Osteocyte (in vitro differentiated cells): ENCODE results near the gene TPI1. TPM values are rescaled to one million over a fixed set of nuclear protein-coding genes. Genes with fewer than 3 reads are reported as not detected.

Source experiments
- DNase-seq: peaks from one replicate; pipeline ENCODE4 v3.0.0; 2021; ENCODE audit warnings: mixed read lengths; ENCODE audit not compliant: unreplicated experiment; ENCODE audit errors: extremely low spot score
- H3K27ac Mint-ChIP-seq: one replicate; pipeline ENCODE4 v1.8.0; 2021; ENCODE audit warnings: mild to moderate bottlenecking, mixed read lengths; ENCODE audit not compliant: unreplicated experiment
- H3K27me3 Mint-ChIP-seq: one replicate; pipeline ENCODE4 v1.8.0; 2021; ENCODE audit warnings: mixed read lengths; ENCODE audit not compliant: unreplicated experiment
- H3K36me3 Mint-ChIP-seq: one replicate; pipeline ENCODE4 v1.8.0; 2021; ENCODE audit warnings: mixed read lengths; ENCODE audit not compliant: unreplicated experiment
- H3K4me1 Mint-ChIP-seq: one replicate; pipeline ENCODE4 v1.8.0; 2021; ENCODE audit warnings: mixed read lengths; ENCODE audit not compliant: unreplicated experiment
- H3K4me3 Mint-ChIP-seq: one replicate; pipeline ENCODE4 v1.8.0; 2021; ENCODE audit warnings: mild to moderate bottlenecking, moderate library complexity, mixed read lengths; ENCODE audit not compliant: unreplicated experiment
- H3K9me3 Mint-ChIP-seq: one replicate; pipeline ENCODE4 v1.8.0; 2021; ENCODE audit warnings: mixed read lengths; ENCODE audit not compliant: unreplicated experiment
- total RNA-seq: library from RNA; stranded (reverse); gene quantifications from 2 replicates; pipeline ENCODE4 v1.2.1, GENCODE V29; 2021
- TF ChIP-seq, protein P1 (sequence below): fragments of 200-600 bp; sonication (generic); IDR thresholded peaks from 2 replicates; pipeline ENCODE4 v1.5.0; 2021; ENCODE audit warnings: antibody characterized with exemption, mild to moderate bottlenecking, moderate library complexity

Gene TPI1
- total RNA-seq, 1 donor from 2014 or later: 408 TPM

DNA sequence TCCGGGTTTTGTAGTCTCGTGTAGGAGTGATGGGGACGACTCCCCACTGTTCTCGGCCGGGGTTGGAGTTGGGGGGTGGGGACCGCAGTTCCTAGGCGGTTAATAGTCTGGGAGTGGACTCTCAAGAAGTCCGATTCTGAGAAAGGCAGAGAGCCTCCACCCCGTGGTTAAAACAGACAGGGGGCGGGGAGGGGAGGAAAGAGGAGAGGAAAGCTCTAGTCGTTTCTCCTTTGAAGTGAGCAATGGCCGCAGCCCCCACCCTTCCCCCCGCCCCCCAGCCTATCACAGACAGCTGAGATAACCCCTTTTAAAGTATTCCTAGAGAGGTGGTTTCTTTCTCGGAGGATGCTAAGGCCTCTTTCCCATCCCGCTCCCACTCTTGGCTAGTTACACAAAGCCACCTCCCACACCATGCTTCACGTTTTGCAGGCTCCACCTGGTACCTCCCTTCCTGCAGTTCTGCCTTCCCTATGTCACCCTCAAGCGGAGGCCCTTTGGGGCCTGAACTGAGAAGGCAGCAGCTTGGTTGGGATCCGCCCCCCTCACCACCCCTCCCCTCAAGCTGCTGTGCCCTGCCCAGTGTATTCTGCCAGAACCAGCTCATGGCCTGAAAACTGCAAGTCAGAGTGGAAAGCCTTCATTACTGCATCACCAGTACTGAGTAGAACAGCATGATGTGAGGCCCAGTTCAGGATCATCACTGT is 14.5 kb upstream of the TPI1 start:
- no peak for DNase-seq
- TF ChIP-seq, protein P1, sequence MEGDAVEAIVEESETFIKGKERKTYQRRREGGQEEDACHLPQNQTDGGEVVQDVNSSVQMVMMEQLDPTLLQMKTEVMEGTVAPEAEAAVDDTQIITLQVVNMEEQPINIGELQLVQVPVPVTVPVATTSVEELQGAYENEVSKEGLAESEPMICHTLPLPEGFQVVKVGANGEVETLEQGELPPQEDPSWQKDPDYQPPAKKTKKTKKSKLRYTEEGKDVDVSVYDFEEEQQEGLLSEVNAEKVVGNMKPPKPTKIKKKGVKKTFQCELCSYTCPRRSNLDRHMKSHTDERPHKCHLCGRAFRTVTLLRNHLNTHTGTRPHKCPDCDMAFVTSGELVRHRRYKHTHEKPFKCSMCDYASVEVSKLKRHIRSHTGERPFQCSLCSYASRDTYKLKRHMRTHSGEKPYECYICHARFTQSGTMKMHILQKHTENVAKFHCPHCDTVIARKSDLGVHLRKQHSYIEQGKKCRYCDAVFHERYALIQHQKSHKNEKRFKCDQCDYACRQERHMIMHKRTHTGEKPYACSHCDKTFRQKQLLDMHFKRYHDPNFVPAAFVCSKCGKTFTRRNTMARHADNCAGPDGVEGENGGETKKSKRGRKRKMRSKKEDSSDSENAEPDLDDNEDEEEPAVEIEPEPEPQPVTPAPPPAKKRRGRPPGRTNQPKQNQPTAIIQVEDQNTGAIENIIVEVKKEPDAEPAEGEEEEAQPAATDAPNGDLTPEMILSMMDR: no peak
- Mint-ChIP-seq H3K4me3 (peak overlapping the region; percentile 97), H3K36me3 (peaks cover 14% of the 10 kb centered on the region), H3K27me3 (no peaks in the 10 kb centered on the region), H3K9me3 (no peaks in the 10 kb centered on the region), H3K4me1 (peaks cover 34% of the 10 kb centered on the region), H3K27ac (peak overlapping the region; percentile 99)

- TF ChIP-seq, protein P1: no peak
- Mint-ChIP-seq H3K4me1 (peaks cover 34% of the 10 kb centered on the region), H3K27ac (peak overlapping the region; percentile 99), H3K36me3 (peaks cover 20% of the 10 kb centered on the region), H3K4me3 (peak overlapping the region; percentile 97), H3K27me3 (no peaks in the 10 kb centered on the region), H3K9me3 (no peaks in the 10 kb centered on the region)
- DNase-seq: no peak
Measured at GRCh38 chr12:6853626-6854025, 13.7 kb upstream of the TPI1 start.

DNA sequence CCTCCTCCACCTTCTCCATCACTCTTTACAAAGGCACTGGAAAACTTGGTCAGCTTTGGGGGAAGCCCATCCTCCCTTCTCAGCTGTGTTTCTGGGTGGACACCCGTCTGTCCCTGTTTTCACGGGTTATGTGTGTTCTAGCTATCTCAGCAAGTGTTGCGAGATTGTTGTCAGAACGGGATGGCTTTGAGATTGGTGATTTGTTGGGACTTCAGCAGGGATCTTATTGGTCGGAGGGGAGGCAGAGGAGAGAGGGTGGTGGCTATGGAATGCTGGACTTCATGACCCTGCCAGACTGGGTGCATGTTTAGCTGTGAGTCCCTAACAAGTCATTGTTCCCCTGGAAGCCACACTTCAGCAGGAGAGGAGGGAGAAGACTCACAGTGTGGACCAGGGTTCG is 13.3 kb upstream of the TPI1 start:
- Mint-ChIP-seq H3K4me1 (peaks cover 34% of the 10 kb centered on the region), H3K9me3 (no peaks in the 10 kb centered on the region), H3K36me3 (peaks cover 20% of the 10 kb centered on the region), H3K4me3 (peak overlapping the region; percentile 97), H3K27me3 (no peaks in the 10 kb centered on the region), H3K27ac (peak overlapping the region; percentile 99)
- DNase-seq: no peak
- TF ChIP-seq, protein P1: no peak

GRCh38 chr12:6855322-6855721 is 12.0 kb upstream of the TPI1 start:
- Mint-ChIP-seq H3K27ac (no peak overlapping the region), H3K9me3 (no peaks in the 10 kb centered on the region), H3K4me3 (no peak overlapping the region), H3K4me1 (peaks cover 26% of the 10 kb centered on the region), H3K27me3 (no peaks in the 10 kb centered on the region), H3K36me3 (peaks cover 24% of the 10 kb centered on the region)
- TF ChIP-seq, protein P1: no peak
- no peak for DNase-seq

DNA sequence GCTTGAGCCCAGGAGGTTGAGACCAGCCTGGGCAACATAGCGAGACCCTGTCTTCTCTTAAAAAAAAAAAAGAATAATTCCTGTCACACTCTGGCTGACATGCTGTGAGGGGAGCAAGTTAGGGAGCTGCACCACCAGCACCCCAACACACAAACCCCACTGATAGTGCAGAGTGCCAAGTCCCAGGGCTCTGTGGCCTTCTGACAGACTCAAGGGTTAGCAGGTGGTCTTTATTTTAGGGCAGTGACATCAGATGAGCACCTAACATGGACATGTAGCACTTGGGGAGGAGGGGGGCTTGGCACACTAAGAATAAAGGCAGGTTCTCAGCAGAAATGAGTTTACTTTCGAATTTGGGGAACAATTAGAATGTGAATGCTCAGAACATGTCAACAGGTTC is 8.5 kb upstream of the TPI1 start:
- Mint-ChIP-seq H3K9me3 (no peaks in the 10 kb centered on the region), H3K27ac (no peak overlapping the region), H3K4me1 (peaks cover 7% of the 10 kb centered on the region), H3K27me3 (no peaks in the 10 kb centered on the region), H3K4me3 (no peak overlapping the region), H3K36me3 (peaks cover 43% of the 10 kb centered on the region)
- DNase-seq: no peak
- TF ChIP-seq, protein P1: no peak
